HL-60 (cell line): Measurements from ENCODE around the gene KIF26B.

Source experiments
- DNase-seq, 2 experiments: peaks; one replicate each; pipeline ENCODE4 v3.0.0-alpha.2; 2010 to 2020; ENCODE audit warnings: low read depth in 1 of 2, low spot score in 1 of 2
- H3K27ac ChIP-seq: fragments of 250-450 bp; sonication (Bioruptor Pico); replicated peaks from 2 replicates; pipeline ENCODE4 v1.5.1; 2020; ENCODE audit warnings: mild to moderate bottlenecking, moderate library complexity
- H3K27me3 ChIP-seq: fragments of 250-450 bp; sonication (Bioruptor Pico); 2 replicates; pipeline ENCODE4 v1.5.1; 2021; ENCODE audit warnings: mild to moderate bottlenecking, moderate library complexity; ENCODE audit not compliant: insufficient read depth, poor library complexity, severe bottlenecking
- H3K4me3 ChIP-seq: replicated peaks from 2 replicates; pipeline ENCODE4 v1.5.1; 2011; ENCODE audit warnings: mild to moderate bottlenecking, control low read depth, low read length; ENCODE audit not compliant: insufficient read depth
- GABPA ChIP-seq: IDR thresholded peaks from 2 replicates; pipeline ENCODE4 v1.6.1; 2012; ENCODE audit warnings: low read depth
- POLR2AphosphoS5 ChIP-seq: IDR thresholded peaks from 2 replicates; pipeline ENCODE4 v1.6.1; 2012; ENCODE audit warnings: low read depth
- SPI1 ChIP-seq: IDR thresholded peaks from 2 replicates; pipeline ENCODE4 v1.6.1; 2012; ENCODE audit warnings: low read depth, mild to moderate bottlenecking, borderline replicate concordance
- TF ChIP-seq, protein P1 (sequence below): IDR thresholded peaks from 2 replicates; pipeline ENCODE4 v1.6.1; 2012; ENCODE audit warnings: low read depth; ENCODE audit not compliant: insufficient replicate concordance
- TF ChIP-seq, protein P2 (sequence below): IDR thresholded peaks from one replicate; pipeline ENCODE4 v1.5.1; 2011; ENCODE audit warnings: low read length, control low read depth, inconsistent platforms; ENCODE audit not compliant: insufficient read depth

KIF26B gene

DNA sequence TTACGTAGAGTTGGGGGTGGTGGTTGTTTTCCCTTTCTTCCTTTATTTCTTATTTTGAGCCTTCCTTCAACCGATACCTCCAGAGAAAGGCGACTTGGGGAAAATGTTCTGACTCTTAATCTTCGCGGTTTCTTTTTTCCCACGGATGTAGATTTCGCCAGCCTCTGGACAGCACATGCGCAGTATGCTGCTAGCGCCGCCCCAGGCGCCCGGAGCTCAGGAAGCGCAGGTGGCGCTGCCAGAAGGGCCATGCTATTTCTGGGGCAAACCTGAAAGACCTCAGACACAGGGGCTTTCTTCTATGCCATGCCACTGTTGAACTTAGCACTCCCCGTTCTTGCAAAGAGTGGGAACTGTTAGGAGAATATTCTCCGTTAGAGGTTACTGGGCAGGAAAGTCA lies 392.1 kb downstream of the KIF26B start:
- H3K27me3 ChIP-seq = no peaks in the 10 kb centered on the region
- H3K4me3 ChIP-seq = no peak overlapping the region
- TF ChIP-seq, protein P1, sequence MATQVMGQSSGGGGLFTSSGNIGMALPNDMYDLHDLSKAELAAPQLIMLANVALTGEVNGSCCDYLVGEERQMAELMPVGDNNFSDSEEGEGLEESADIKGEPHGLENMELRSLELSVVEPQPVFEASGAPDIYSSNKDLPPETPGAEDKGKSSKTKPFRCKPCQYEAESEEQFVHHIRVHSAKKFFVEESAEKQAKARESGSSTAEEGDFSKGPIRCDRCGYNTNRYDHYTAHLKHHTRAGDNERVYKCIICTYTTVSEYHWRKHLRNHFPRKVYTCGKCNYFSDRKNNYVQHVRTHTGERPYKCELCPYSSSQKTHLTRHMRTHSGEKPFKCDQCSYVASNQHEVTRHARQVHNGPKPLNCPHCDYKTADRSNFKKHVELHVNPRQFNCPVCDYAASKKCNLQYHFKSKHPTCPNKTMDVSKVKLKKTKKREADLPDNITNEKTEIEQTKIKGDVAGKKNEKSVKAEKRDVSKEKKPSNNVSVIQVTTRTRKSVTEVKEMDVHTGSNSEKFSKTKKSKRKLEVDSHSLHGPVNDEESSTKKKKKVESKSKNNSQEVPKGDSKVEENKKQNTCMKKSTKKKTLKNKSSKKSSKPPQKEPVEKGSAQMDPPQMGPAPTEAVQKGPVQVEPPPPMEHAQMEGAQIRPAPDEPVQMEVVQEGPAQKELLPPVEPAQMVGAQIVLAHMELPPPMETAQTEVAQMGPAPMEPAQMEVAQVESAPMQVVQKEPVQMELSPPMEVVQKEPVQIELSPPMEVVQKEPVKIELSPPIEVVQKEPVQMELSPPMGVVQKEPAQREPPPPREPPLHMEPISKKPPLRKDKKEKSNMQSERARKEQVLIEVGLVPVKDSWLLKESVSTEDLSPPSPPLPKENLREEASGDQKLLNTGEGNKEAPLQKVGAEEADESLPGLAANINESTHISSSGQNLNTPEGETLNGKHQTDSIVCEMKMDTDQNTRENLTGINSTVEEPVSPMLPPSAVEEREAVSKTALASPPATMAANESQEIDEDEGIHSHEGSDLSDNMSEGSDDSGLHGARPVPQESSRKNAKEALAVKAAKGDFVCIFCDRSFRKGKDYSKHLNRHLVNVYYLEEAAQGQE = no peak
- TF ChIP-seq SPI1 (no peak), GABPA (no peak)
- DNase-seq = no peak
- H3K27ac ChIP-seq = no peak overlapping the region

DNA sequence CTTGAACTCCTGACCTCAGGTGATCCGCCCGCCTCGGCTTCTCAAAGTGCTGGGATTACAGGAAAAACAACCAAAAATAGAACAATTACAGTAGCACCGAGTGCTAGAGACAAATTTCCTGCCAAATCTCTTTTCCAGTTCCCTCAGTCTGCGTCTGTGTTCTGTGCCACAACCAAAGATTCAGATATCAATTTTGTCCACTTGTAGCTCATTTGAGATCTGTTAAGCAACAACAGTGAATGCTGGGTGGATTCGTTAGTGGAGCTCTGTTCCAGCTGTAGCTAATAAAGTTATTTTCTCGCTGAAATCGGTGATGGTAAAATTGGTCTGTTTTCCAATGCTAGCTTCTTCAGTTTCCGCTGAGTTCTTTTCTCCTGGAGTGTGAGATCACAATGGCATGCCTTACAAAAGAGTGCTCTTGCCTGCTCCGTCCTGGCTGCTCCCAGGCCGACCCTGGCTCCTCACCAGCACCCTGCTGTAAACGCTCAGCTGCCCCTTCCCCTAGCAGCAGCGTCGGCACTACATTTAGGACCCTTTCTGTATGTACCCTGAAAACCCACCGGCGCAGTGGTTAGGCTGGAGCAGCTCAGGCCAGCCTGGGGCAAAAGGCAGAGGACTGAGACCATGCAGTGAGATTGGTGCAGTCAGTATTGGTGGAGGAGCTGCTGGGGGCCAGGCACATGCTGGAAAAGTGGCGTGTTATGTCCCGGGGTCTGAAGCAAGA lies 395.4 kb downstream of the KIF26B start:
- H3K27me3 ChIP-seq = no peaks in the 10 kb centered on the region
- no peak overlapping the region for H3K27ac ChIP-seq
- DNase-seq = no peak
- H3K4me3 ChIP-seq = no peak overlapping the region
- TF ChIP-seq SPI1 (no peak), GABPA (no peak), POLR2AphosphoS5 (no peak)
- TF ChIP-seq, protein P2, sequence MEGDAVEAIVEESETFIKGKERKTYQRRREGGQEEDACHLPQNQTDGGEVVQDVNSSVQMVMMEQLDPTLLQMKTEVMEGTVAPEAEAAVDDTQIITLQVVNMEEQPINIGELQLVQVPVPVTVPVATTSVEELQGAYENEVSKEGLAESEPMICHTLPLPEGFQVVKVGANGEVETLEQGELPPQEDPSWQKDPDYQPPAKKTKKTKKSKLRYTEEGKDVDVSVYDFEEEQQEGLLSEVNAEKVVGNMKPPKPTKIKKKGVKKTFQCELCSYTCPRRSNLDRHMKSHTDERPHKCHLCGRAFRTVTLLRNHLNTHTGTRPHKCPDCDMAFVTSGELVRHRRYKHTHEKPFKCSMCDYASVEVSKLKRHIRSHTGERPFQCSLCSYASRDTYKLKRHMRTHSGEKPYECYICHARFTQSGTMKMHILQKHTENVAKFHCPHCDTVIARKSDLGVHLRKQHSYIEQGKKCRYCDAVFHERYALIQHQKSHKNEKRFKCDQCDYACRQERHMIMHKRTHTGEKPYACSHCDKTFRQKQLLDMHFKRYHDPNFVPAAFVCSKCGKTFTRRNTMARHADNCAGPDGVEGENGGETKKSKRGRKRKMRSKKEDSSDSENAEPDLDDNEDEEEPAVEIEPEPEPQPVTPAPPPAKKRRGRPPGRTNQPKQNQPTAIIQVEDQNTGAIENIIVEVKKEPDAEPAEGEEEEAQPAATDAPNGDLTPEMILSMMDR = no peak
- TF ChIP-seq, protein P1 = no peak

DNA sequence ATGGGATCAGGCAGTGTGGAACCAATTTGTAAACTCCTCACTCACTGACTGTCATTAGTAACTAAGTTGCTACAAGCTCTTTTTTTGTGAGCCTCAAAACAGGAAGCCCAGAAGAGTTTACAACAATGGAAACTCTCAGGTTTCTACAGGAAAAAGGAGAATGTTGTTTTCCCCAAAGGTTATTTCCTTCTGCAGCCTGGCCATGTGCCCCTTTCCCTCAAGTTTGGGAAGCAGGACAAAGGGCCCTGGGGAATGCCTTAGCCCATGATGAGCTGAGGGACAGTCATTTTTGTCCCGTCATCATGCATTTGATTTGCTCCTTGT lies 395.9 kb downstream of the KIF26B start:
- no peak for DNase-seq
- Histone ChIP-seq H3K4me3 (no peak overlapping the region), H3K27me3 (no peaks in the 10 kb centered on the region), H3K27ac (no peak overlapping the region)
- no peak for TF ChIP-seq SPI1
- TF ChIP-seq, protein P2 = no peak
- no peak for TF ChIP-seq GABPA
- TF ChIP-seq POLR2AphosphoS5 = no peak
- TF ChIP-seq, protein P1 = no peak
